Keratinocyte (primary cell): ENCODE results near the gene PARL. TPM values are rescaled to one million over a fixed set of nuclear protein-coding genes. Genes with fewer than 3 reads are reported as not detected.

Experiments used
- DNase-seq: peaks from one replicate; pipeline ENCODE4 v3.0.0-alpha.2; 2011; ENCODE audit warnings: low read depth, missing footprints, low spot score
- FAIRE-seq: peaks from 2 replicates; lab custom pipeline; 2011; peaks lifted over from hg19 to GRCh38; lab: Jason Lieb, UNC
- H2AFZ ChIP-seq: 2 replicates; pipeline ENCODE4 v1.6.0; 2012; ENCODE audit warnings: low read length, control low read depth, inconsistent platforms; ENCODE audit not compliant: control insufficient read depth
- H3K27ac ChIP-seq: 2 replicates; pipeline ENCODE4 v1.5.1; 2011; ENCODE audit warnings: low read length; ENCODE audit not compliant: control insufficient read depth, insufficient read depth
- H3K27me3 ChIP-seq: 3 replicates; pipeline ENCODE4 v1.6.0; 2011; ENCODE audit warnings: low read length; ENCODE audit not compliant: control insufficient read depth, insufficient read depth; ENCODE audit errors: extremely low read depth
- H3K36me3 ChIP-seq, 2 experiments: 2 replicates in 1 of 2; 3 replicates in 1 of 2; pipeline ENCODE4 v1.5.1; 2011; ENCODE audit warnings: low read length in 2 of 2, mild to moderate bottlenecking in 1 of 2; ENCODE audit not compliant: control insufficient read depth in 2 of 2, insufficient read depth in 2 of 2; ENCODE audit errors: extremely low read depth in 1 of 2
- H3K4me1 ChIP-seq: 3 replicates; pipeline ENCODE4 v1.5.1; 2011; ENCODE audit warnings: low read length; ENCODE audit not compliant: control insufficient read depth, insufficient read depth; ENCODE audit errors: extremely low read depth
- H3K4me2 ChIP-seq: 3 replicates; pipeline ENCODE4 v1.6.0; 2011; ENCODE audit warnings: low read depth, low read length; ENCODE audit not compliant: control insufficient read depth, insufficient read depth; ENCODE audit errors: extremely low read depth
- H3K4me3 ChIP-seq, 3 experiments: fragments of 200-600 bp in 1 of 3; sonication (generic) in 1 of 3; 2 replicates in 2 of 3; 3 replicates in 1 of 3; pipeline ENCODE4 v1.5.1; 2011 to 2016; ENCODE audit warnings: low read length in 3 of 3, mild to moderate bottlenecking in 3 of 3, control low read depth in 2 of 3, inconsistent platforms in 1 of 3, low read depth in 1 of 3, mixed read lengths in 1 of 3, mixed run types in 1 of 3, moderate library complexity in 1 of 3; ENCODE audit not compliant: control insufficient read depth in 2 of 3, insufficient read depth in 2 of 3; ENCODE audit errors: extremely low read depth in 1 of 3
- H3K79me2 ChIP-seq: 2 replicates; pipeline ENCODE4 v1.6.0; 2012; ENCODE audit warnings: low read length; ENCODE audit not compliant: control insufficient read depth, insufficient read depth
- H3K9ac ChIP-seq: 3 replicates; pipeline ENCODE4 v1.6.0; 2011; ENCODE audit warnings: low read length; ENCODE audit not compliant: control insufficient read depth, insufficient read depth; ENCODE audit errors: extremely low read depth
- H3K9me1 ChIP-seq: 3 replicates; pipeline ENCODE4 v1.6.0; 2011; ENCODE audit warnings: low read length; ENCODE audit not compliant: control insufficient read depth, insufficient read depth; ENCODE audit errors: extremely low read depth
- H3K9me3 ChIP-seq: 2 replicates; pipeline ENCODE4 v1.5.1; 2012; ENCODE audit warnings: low read depth, low read length; ENCODE audit not compliant: control insufficient read depth
- H4K20me1 ChIP-seq: 3 replicates; pipeline ENCODE4 v1.6.0; 2011; ENCODE audit warnings: low read length; ENCODE audit not compliant: control insufficient read depth, insufficient read depth; ENCODE audit errors: extremely low read depth
- EZH2 ChIP-seq: IDR thresholded peaks from one replicate; pipeline ENCODE4 v1.6.1; 2012; ENCODE audit warnings: inconsistent platforms, mild to moderate bottlenecking, low read length, moderate library complexity
- dilution Hi-C: fragments of 300-500 bp; cut with MboI; formaldehyde crosslinking; loops from one replicate; pipeline ENCODE4 v1.7.0; 2020; ENCODE audit warnings: low sequenced_read_pairs; ENCODE audit not compliant: extremely low pct_ligation_motif_present
- polyA plus RNA-seq, 5 experiments: library from polyadenylated mRNA; depleted of rRNA in 3 of 5; stranded (reverse) in 3 of 5; stranded (forward) in 1 of 5; unstranded in 1 of 5; fragments of >200 nt; gene quantifications; 1 replicate in 1 of 5; 2 replicates in 3 of 5; 3 replicates in 1 of 5; pipeline versions ENCODE4 v1.2.1 to v1.2.3, GENCODE V29; 2011 to 2012; ENCODE audit warnings: missing spikeins in 2 of 5, low read depth in 1 of 5, low replicate concordance in 1 of 5
- TF ChIP-seq, protein P1 (sequence below), 3 experiments: IDR thresholded peaks in 1 of 3; conservative IDR thresholded peaks in 1 of 3; optimal IDR thresholded peaks in 1 of 3; 2 replicates in 2 of 3; 3 replicates in 1 of 3; pipeline versions ENCODE3 to v1.5.1; 2011; ENCODE audit warnings: low read length in 3 of 3, mild to moderate bottlenecking in 3 of 3, moderate library complexity in 2 of 3, control low read depth in 1 of 3, inconsistent platforms in 1 of 3; ENCODE audit not compliant: insufficient read depth in 2 of 3; ENCODE audit errors: extremely low read depth in 1 of 3

Gene PARL
- polyA plus RNA-seq, 1 donor (not counting 4 experiments of a cell fraction or from before 2014, with no cell fraction given) = 68.9 TPM

DNA sequence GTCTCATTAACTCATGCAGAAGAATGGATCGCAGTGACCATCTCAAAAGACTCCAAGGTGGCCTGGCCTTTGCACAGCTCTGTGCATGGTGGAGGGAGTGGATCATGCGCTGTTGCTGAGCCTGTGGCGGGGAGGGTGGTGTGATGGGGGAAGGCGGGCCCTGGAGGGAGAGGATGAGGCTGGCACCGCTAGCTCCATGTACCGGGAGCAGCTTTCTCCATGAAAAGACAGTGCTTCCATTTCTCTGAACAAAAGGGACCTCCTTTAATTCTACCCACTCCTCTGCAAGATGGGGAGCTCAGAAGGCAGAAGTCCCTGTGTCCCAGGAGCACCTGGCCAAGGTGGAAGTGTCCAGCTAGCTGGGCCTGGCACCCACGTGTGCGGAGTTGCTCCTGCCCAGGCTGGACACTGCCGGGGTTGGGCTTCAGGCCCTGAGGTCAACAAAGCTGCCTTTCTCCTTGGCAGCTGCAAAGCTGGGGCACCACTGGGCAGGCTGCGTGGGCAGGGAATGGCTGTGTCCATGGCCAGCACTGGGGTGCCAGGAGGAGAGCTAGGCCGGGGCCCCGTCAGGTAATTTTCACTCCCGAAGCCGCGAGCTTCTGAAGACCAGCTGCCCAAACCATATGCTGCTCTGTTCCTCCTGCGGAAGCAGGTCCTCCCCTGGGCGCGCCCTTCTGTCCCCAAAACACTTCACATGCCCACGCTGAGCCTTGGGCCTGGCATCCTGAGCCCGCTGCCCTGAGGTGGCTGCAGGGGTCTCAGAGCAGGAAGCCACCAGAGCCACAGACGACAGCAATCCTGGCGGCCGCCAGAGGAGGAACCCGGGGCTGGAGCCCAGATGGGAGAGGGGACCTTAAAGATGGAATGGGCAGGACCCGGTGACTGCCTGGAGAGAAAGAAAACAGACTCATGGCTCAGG, 65.7 kb downstream of the PARL start:
- Histone ChIP-seq H3K4me1 (peaks cover 1% of the 10 kb centered on the region), H3K79me2 (no peaks in the 10 kb centered on the region), H3K9me1 (no peaks in the 10 kb centered on the region), H3K36me3 (peaks cover 0 to 6% of the 10 kb centered on the region in 2 experiments), H3K9ac (no peak overlapping the region), H4K20me1 (no peaks in the 10 kb centered on the region), H2AFZ (no peak overlapping the region), H3K4me3 (no peak overlapping the region), H3K9me3 (no peaks in the 10 kb centered on the region), H3K27ac (no peak overlapping the region), H3K27me3 (no peaks in the 10 kb centered on the region), H3K4me2 (no peak overlapping the region)
- DNase-seq = no peak
- dilution Hi-C loops = no loop called here
- TF ChIP-seq EZH2 = no peak
- FAIRE-seq = no peak

DNA sequence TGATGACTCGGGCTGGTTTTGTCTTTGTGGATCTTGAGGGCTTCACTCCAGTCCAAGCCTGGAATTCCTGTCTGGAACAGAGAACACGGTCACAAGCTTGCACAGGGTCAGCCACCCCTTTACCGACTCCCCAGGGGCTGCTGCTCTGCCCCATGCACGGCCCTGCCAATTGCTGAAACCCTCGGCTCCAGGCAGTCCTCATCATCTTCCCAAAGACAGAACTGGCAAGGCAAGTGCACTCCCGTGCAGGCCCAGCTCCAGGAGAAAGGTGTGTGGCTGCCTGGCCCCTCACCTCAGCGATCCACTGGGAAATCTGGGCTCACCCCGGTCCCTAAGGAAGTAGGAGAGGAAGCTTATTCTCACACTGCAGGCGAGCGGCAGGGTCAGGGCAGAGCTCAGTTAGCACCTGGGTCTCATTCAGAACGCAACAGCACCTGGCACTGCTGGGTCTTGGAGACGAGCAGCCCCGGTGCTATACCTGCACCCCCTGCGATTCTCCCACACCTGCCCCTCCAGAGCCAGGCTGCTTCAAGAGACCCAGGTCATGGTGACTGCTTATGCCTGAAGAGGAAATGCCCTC, 66.5 kb downstream of the PARL start:
- H3K9me3 ChIP-seq = no peaks in the 10 kb centered on the region
- no peak overlapping the region for H2AFZ ChIP-seq
- no peak overlapping the region for H3K9ac ChIP-seq
- dilution Hi-C loops = no loop called here
- no peaks in the 10 kb centered on the region for H4K20me1 ChIP-seq
- H3K79me2 ChIP-seq = no peaks in the 10 kb centered on the region
- no peak for DNase-seq
- no peak overlapping the region for H3K27ac ChIP-seq
- no peaks in the 10 kb centered on the region for H3K9me1 ChIP-seq
- FAIRE-seq = no peak
- no peak overlapping the region for H3K4me3 ChIP-seq
- no peak overlapping the region for H3K4me2 ChIP-seq
- no peak for TF ChIP-seq EZH2
- TF ChIP-seq, protein P1, sequence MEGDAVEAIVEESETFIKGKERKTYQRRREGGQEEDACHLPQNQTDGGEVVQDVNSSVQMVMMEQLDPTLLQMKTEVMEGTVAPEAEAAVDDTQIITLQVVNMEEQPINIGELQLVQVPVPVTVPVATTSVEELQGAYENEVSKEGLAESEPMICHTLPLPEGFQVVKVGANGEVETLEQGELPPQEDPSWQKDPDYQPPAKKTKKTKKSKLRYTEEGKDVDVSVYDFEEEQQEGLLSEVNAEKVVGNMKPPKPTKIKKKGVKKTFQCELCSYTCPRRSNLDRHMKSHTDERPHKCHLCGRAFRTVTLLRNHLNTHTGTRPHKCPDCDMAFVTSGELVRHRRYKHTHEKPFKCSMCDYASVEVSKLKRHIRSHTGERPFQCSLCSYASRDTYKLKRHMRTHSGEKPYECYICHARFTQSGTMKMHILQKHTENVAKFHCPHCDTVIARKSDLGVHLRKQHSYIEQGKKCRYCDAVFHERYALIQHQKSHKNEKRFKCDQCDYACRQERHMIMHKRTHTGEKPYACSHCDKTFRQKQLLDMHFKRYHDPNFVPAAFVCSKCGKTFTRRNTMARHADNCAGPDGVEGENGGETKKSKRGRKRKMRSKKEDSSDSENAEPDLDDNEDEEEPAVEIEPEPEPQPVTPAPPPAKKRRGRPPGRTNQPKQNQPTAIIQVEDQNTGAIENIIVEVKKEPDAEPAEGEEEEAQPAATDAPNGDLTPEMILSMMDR (optimal IDR thresholded peaks at IDR 0.05 in 1 of 3, IDR thresholded peaks at IDR 0.05 in 1 of 3, conservative IDR thresholded peaks at IDR 0.05 in 1 of 3; ENCODE audit: extremely low read depth in 1 of 3, insufficient read depth in 2 of 3, low read length in 3 of 3) = no peak
- H3K4me1 ChIP-seq = peaks cover 3% of the 10 kb centered on the region
- no peaks in the 10 kb centered on the region for H3K27me3 ChIP-seq
- H3K36me3 ChIP-seq = peaks cover 0 to 6% of the 10 kb centered on the region in 2 experiments
